ENCODE data around the gene GPD1L. TPM values are rescaled to one million over a fixed set of nuclear protein-coding genes. Genes with fewer than 3 reads are reported as not detected.

Gene GPD1L
- polyA plus RNA-seq, 1 donor (not counting 4 experiments of a cell fraction or from before 2014, with no cell fraction given), result 4.5 TPM

GRCh38 chr3:32128936-32129335 lies 22.5 kb downstream of the GPD1L start:
- TF ChIP-seq, protein P1, sequence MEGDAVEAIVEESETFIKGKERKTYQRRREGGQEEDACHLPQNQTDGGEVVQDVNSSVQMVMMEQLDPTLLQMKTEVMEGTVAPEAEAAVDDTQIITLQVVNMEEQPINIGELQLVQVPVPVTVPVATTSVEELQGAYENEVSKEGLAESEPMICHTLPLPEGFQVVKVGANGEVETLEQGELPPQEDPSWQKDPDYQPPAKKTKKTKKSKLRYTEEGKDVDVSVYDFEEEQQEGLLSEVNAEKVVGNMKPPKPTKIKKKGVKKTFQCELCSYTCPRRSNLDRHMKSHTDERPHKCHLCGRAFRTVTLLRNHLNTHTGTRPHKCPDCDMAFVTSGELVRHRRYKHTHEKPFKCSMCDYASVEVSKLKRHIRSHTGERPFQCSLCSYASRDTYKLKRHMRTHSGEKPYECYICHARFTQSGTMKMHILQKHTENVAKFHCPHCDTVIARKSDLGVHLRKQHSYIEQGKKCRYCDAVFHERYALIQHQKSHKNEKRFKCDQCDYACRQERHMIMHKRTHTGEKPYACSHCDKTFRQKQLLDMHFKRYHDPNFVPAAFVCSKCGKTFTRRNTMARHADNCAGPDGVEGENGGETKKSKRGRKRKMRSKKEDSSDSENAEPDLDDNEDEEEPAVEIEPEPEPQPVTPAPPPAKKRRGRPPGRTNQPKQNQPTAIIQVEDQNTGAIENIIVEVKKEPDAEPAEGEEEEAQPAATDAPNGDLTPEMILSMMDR (optimal IDR thresholded peaks at IDR 0.05 in 1 of 3, IDR thresholded peaks at IDR 0.05 in 1 of 3, conservative IDR thresholded peaks at IDR 0.05 in 1 of 3; ENCODE audit: extremely low read depth in 1 of 3, insufficient read depth in 2 of 3, low read length in 3 of 3), result no peak
- TF ChIP-seq EZH2 (IDR thresholded peaks at IDR 0.05; ENCODE audit: low read length), result no peak
- H2AFZ ChIP-seq (ENCODE audit: control insufficient read depth, low read length), result no peak overlapping the region
- no peak overlapping the region for H3K4me3 ChIP-seq (ENCODE audit: control insufficient read depth in 2 of 3, extremely low read depth in 1 of 3, insufficient read depth in 2 of 3, low read depth in 1 of 3, low read length in 3 of 3)
- H3K9me3 ChIP-seq (ENCODE audit: control insufficient read depth, low read depth, low read length), result no peaks in the 10 kb centered on the region
- no peaks in the 10 kb centered on the region for H4K20me1 ChIP-seq (ENCODE audit: control insufficient read depth, extremely low read depth, insufficient read depth, low read length)
- H3K79me2 ChIP-seq (ENCODE audit: control insufficient read depth, insufficient read depth, low read length), result no peaks in the 10 kb centered on the region
- DNase-seq (ENCODE audit: low read depth, low spot score), result no peak
- no peaks in the 10 kb centered on the region for H3K9me1 ChIP-seq (ENCODE audit: control insufficient read depth, extremely low read depth, insufficient read depth, low read length)
- H3K4me2 ChIP-seq (ENCODE audit: control insufficient read depth, extremely low read depth, insufficient read depth, low read depth, low read length), result no peak overlapping the region
- no peak overlapping the region for H3K9ac ChIP-seq (ENCODE audit: control insufficient read depth, extremely low read depth, insufficient read depth, low read length)
- no peaks in the 10 kb centered on the region for H3K27me3 ChIP-seq (ENCODE audit: control insufficient read depth, extremely low read depth, insufficient read depth, low read length)
- no peaks in the 10 kb centered on the region for H3K36me3 ChIP-seq (ENCODE audit: control insufficient read depth in 2 of 2, extremely low read depth in 1 of 2, insufficient read depth in 2 of 2, low read length in 2 of 2)
- dilution Hi-C loops (cut with MboI; ENCODE audit: extremely low pct_ligation_motif_present, low sequenced_read_pairs), result loop anchor here (25.0 kb wide), 1 partner anchor 117 kb away; no protein-coding TSS in a partner anchor
- no peaks in the 10 kb centered on the region for H3K4me1 ChIP-seq (ENCODE audit: control insufficient read depth, extremely low read depth, insufficient read depth, low read length)
- no peak overlapping the region for H3K27ac ChIP-seq (ENCODE audit: control insufficient read depth, insufficient read depth, low read length)
- no peak for FAIRE-seq

DNA sequence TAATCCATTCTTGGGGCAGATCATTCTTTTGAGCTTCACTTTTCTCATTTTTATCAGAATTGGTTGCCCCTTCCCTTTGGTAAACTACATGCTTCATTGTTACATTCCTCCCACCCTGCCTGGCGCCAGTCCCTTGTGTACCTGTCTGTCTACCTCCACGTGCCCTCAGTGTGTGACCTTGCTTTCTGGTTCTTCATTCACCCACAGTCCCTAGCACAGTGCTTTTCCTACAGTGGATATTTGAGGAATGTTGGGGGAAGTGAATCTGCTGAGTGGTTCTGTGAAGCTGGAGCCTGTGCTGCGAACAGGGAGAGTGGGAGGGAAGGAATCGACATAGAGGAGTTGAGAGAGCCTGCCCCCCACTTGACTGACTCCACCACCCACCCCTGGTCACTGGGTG lies 23.4 kb downstream of the GPD1L start:
- dilution Hi-C loops (cut with MboI; ENCODE audit: extremely low pct_ligation_motif_present, low sequenced_read_pairs), result loop anchor here (25.0 kb wide), 1 partner anchor 118 kb away; no protein-coding TSS in a partner anchor
- Histone ChIP-seq H3K9me1 (ENCODE audit: control insufficient read depth, extremely low read depth, insufficient read depth, low read length) (no peaks in the 10 kb centered on the region), H2AFZ (ENCODE audit: control insufficient read depth, low read length) (no peak overlapping the region), H3K4me1 (ENCODE audit: control insufficient read depth, extremely low read depth, insufficient read depth, low read length) (no peaks in the 10 kb centered on the region), H3K27ac (ENCODE audit: control insufficient read depth, insufficient read depth, low read length) (no peak overlapping the region), H3K36me3 (ENCODE audit: control insufficient read depth in 2 of 2, extremely low read depth in 1 of 2, insufficient read depth in 2 of 2, low read length in 2 of 2) (no peaks in the 10 kb centered on the region), H3K9ac (ENCODE audit: control insufficient read depth, extremely low read depth, insufficient read depth, low read length) (no peak overlapping the region), H4K20me1 (ENCODE audit: control insufficient read depth, extremely low read depth, insufficient read depth, low read length) (no peaks in the 10 kb centered on the region), H3K4me2 (ENCODE audit: control insufficient read depth, extremely low read depth, insufficient read depth, low read depth, low read length) (no peak overlapping the region), H3K4me3 (ENCODE audit: control insufficient read depth in 2 of 3, extremely low read depth in 1 of 3, insufficient read depth in 2 of 3, low read depth in 1 of 3, low read length in 3 of 3) (no peak overlapping the region), H3K79me2 (ENCODE audit: control insufficient read depth, insufficient read depth, low read length) (no peaks in the 10 kb centered on the region), H3K27me3 (ENCODE audit: control insufficient read depth, extremely low read depth, insufficient read depth, low read length) (no peaks in the 10 kb centered on the region), H3K9me3 (ENCODE audit: control insufficient read depth, low read depth, low read length) (no peaks in the 10 kb centered on the region)
- TF ChIP-seq, protein P1 (optimal IDR thresholded peaks at IDR 0.05 in 1 of 3, IDR thresholded peaks at IDR 0.05 in 1 of 3, conservative IDR thresholded peaks at IDR 0.05 in 1 of 3; ENCODE audit: extremely low read depth in 1 of 3, insufficient read depth in 2 of 3, low read length in 3 of 3), result no peak
- TF ChIP-seq EZH2 (IDR thresholded peaks at IDR 0.05; ENCODE audit: low read length), result no peak
- DNase-seq (ENCODE audit: low read depth, low spot score) (no peak), FAIRE-seq (no peak)

All from keratinocyte (primary cell).